ENCODE data around the gene CDK13. TPM values are rescaled to one million over a fixed set of nuclear protein-coding genes. Genes with fewer than 3 reads are reported as not detected.

CDK13 gene
- total RNA-seq, 1 experiment from 2014 or later: 39.2 TPM

DNA sequence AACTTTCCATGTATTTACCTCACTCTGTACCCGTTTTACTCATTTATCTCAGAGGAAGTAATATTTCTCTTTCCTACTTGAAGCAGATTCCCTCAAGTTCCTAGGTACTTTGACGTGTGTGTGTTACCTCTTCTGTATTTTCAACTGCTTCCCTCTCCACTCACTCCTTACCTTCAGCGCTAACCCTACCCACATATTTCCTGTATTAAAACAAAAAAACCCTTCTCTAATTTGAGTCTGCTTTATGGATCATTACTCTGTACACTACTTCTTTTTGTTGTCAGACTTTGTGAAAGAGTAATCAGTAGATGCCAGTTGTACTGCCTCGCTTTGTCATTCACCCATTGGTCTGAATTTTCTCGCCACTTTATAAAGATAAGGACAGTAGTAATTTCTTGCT is 74.0 kb downstream of the CDK13 start:
- Mint-ChIP-seq H3K36me3 (peaks cover 10% of the 10 kb centered on the region), H3K4me1 (peaks cover 9% of the 10 kb centered on the region), H3K4me3 (no peak overlapping the region), H3K27me3 (ENCODE audit: low read depth) (no peaks in the 10 kb centered on the region), H3K9me3 (no peaks in the 10 kb centered on the region), H3K27ac (0 out of 2 replicates have a peak overlapping the region, but pooled peaks have one; percentile 35)
- ATAC-seq (no peak), DNase-seq (ENCODE audit: low spot score) (no peak)
- CTCF ChIA-PET: no interaction called here
- POLR2A ChIA-PET: no interaction called here
- TF ChIP-seq USF1 (CRISPR knock-in tag; IDR thresholded peaks at IDR 0.05): no peak
- TF ChIP-seq ZNF232 (CRISPR knock-in tag; IDR thresholded peaks at IDR 0.05): no peak
- TF ChIP-seq ZNF317 (CRISPR knock-in tag; IDR thresholded peaks at IDR 0.05; ENCODE audit: borderline replicate concordance, low read depth): no peak
- TF ChIP-seq SP1 (CRISPR knock-in tag; conservative IDR thresholded peaks at IDR 0.05): no peak
- no peak for TF ChIP-seq ETV6 (CRISPR knock-in tag; IDR thresholded peaks at IDR 0.05)
- TF ChIP-seq TEAD4 (CRISPR knock-in tag; IDR thresholded peaks at IDR 0.05): no peak
- no peak for TF ChIP-seq NFATC4 (CRISPR knock-in tag; IDR thresholded peaks at IDR 0.05)
- no peak for TF ChIP-seq CBFB (CRISPR knock-in tag; IDR thresholded peaks at IDR 0.05; ENCODE audit: low read depth)
- TF ChIP-seq NFYB (CRISPR knock-in tag; conservative IDR thresholded peaks at IDR 0.05; ENCODE audit: low read depth): no peak

- TF ChIP-seq ATF2 (CRISPR knock-in tag; IDR thresholded peaks at IDR 0.05; ENCODE audit: borderline replicate concordance, low read depth): no peak
- TF ChIP-seq CTCF (IDR thresholded peaks at IDR 0.05): no peak
- no peak for TF ChIP-seq ZBTB21 (CRISPR knock-in tag; IDR thresholded peaks at IDR 0.05; ENCODE audit: borderline replicate concordance)
- no peak for TF ChIP-seq FOXP1 (CRISPR knock-in tag; IDR thresholded peaks at IDR 0.05; ENCODE audit: borderline replicate concordance)
- TF ChIP-seq, protein P1, sequence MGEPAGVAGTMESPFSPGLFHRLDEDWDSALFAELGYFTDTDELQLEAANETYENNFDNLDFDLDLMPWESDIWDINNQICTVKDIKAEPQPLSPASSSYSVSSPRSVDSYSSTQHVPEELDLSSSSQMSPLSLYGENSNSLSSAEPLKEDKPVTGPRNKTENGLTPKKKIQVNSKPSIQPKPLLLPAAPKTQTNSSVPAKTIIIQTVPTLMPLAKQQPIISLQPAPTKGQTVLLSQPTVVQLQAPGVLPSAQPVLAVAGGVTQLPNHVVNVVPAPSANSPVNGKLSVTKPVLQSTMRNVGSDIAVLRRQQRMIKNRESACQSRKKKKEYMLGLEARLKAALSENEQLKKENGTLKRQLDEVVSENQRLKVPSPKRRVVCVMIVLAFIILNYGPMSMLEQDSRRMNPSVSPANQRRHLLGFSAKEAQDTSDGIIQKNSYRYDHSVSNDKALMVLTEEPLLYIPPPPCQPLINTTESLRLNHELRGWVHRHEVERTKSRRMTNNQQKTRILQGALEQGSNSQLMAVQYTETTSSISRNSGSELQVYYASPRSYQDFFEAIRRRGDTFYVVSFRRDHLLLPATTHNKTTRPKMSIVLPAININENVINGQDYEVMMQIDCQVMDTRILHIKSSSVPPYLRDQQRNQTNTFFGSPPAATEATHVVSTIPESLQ (CRISPR knock-in tag; IDR thresholded peaks at IDR 0.05): no peak
- TF ChIP-seq ERG (CRISPR knock-in tag; IDR thresholded peaks at IDR 0.05): no peak
- no peak for TF ChIP-seq ZNF121 (CRISPR knock-in tag; IDR thresholded peaks at IDR 0.05)
- TF ChIP-seq E2F1 (CRISPR knock-in tag; IDR thresholded peaks at IDR 0.05): no peak
- no peak for TF ChIP-seq USF1 (CRISPR knock-in tag; IDR thresholded peaks at IDR 0.05)
- TF ChIP-seq JUN (CRISPR knock-in tag; IDR thresholded peaks at IDR 0.05): no peak
- TF ChIP-seq USF2 (CRISPR knock-in tag; IDR thresholded peaks at IDR 0.05): no peak
- H3K9me3 Mint-ChIP-seq: no peaks in the 10 kb centered on the region
- DNase-seq (ENCODE audit: low spot score) (no peak), ATAC-seq (no peak)
- POLR2A ChIA-PET: interaction anchor here (0.7 kb wide), 1 partner anchor 13 kb away, joined by 5 read pairs; no protein-coding TSS in a partner anchor
- no peak overlapping the region for H3K4me3 Mint-ChIP-seq
- H3K36me3 Mint-ChIP-seq: peaks cover 10% of the 10 kb centered on the region
- H3K4me1 Mint-ChIP-seq: peaks cover 9% of the 10 kb centered on the region
- CTCF ChIA-PET: interaction anchor here (1.1 kb wide), 1 partner anchor 27 kb away, joined by 3 read pairs; no protein-coding TSS in a partner anchor
- no peaks in the 10 kb centered on the region for H3K27me3 Mint-ChIP-seq (ENCODE audit: low read depth)
- no peak overlapping the region for H3K27ac Mint-ChIP-seq
These were observed 74.8 kb downstream of the CDK13 start for GRCh38 chr7:40024841-40025240.

All from WTC11 (cell line).